HL-60 (cell line): ENCODE measurements around the gene COX8C.
A peak's percentile ranks its signal among the peaks of the same experiment; 100 is the strongest.

ENCODE experiments used
- DNase-seq, 2 experiments: peaks; one replicate each; pipeline ENCODE4 v3.0.0-alpha.2; 2010 to 2020; ENCODE audit warnings: low read depth in 1 of 2, low spot score in 1 of 2
- H3K27ac ChIP-seq: fragments of 250-450 bp; sonication (Bioruptor Pico); replicated peaks from 2 replicates; pipeline ENCODE4 v1.5.1; 2020; ENCODE audit warnings: mild to moderate bottlenecking, moderate library complexity
- H3K27me3 ChIP-seq: fragments of 250-450 bp; sonication (Bioruptor Pico); 2 replicates; pipeline ENCODE4 v1.5.1; 2021; ENCODE audit warnings: mild to moderate bottlenecking, moderate library complexity; ENCODE audit not compliant: insufficient read depth, poor library complexity, severe bottlenecking
- H3K4me3 ChIP-seq: replicated peaks from 2 replicates; pipeline ENCODE4 v1.5.1; 2011; ENCODE audit warnings: mild to moderate bottlenecking, control low read depth, low read length; ENCODE audit not compliant: insufficient read depth
- GABPA ChIP-seq: IDR thresholded peaks from 2 replicates; pipeline ENCODE4 v1.6.1; 2012; ENCODE audit warnings: low read depth
- POLR2AphosphoS5 ChIP-seq: IDR thresholded peaks from 2 replicates; pipeline ENCODE4 v1.6.1; 2012; ENCODE audit warnings: low read depth
- REST ChIP-seq: IDR thresholded peaks from 2 replicates; pipeline ENCODE4 v1.6.1; 2012; ENCODE audit warnings: low read depth; ENCODE audit not compliant: insufficient replicate concordance
- SPI1 ChIP-seq: IDR thresholded peaks from 2 replicates; pipeline ENCODE4 v1.6.1; 2012; ENCODE audit warnings: low read depth, mild to moderate bottlenecking, borderline replicate concordance
- TF ChIP-seq, protein P1 (sequence below): IDR thresholded peaks from one replicate; pipeline ENCODE4 v1.5.1; 2011; ENCODE audit warnings: low read length, control low read depth, inconsistent platforms; ENCODE audit not compliant: insufficient read depth

The COX8C gene

GRCh38 chr14:93329965-93330608 is 16.9 kb upstream of the COX8C start:
- H3K4me3 ChIP-seq = no peak overlapping the region
- no peak for DNase-seq
- no peak overlapping the region for H3K27ac ChIP-seq
- no peak for TF ChIP-seq REST
- no peak for TF ChIP-seq GABPA
- no peaks in the 10 kb centered on the region for H3K27me3 ChIP-seq

- H3K27me3 ChIP-seq = no peaks in the 10 kb centered on the region
Measured at GRCh38 chr14:93330609-93331000, 16.4 kb upstream of the COX8C start.

GRCh38 chr14:93331002-93331727 is 15.8 kb upstream of the COX8C start:
- TF ChIP-seq POLR2AphosphoS5 (no peak), REST (no peak), SPI1 (no peak), GABPA (no peak)
- TF ChIP-seq, protein P1, sequence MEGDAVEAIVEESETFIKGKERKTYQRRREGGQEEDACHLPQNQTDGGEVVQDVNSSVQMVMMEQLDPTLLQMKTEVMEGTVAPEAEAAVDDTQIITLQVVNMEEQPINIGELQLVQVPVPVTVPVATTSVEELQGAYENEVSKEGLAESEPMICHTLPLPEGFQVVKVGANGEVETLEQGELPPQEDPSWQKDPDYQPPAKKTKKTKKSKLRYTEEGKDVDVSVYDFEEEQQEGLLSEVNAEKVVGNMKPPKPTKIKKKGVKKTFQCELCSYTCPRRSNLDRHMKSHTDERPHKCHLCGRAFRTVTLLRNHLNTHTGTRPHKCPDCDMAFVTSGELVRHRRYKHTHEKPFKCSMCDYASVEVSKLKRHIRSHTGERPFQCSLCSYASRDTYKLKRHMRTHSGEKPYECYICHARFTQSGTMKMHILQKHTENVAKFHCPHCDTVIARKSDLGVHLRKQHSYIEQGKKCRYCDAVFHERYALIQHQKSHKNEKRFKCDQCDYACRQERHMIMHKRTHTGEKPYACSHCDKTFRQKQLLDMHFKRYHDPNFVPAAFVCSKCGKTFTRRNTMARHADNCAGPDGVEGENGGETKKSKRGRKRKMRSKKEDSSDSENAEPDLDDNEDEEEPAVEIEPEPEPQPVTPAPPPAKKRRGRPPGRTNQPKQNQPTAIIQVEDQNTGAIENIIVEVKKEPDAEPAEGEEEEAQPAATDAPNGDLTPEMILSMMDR = no peak
- H3K27me3 ChIP-seq = no peaks in the 10 kb centered on the region
- no peak overlapping the region; the same call in 1 of the 2 replicates for H3K27ac ChIP-seq

More at GRCh38 chr14:93330609-93331000, 16.4 kb upstream of the COX8C start:
- no peak overlapping the region for H3K27ac ChIP-seq
- no peak for TF ChIP-seq POLR2AphosphoS5
- TF ChIP-seq, protein P1 = no peak
- TF ChIP-seq SPI1 = no peak
- no peak for TF ChIP-seq REST
- TF ChIP-seq GABPA = no peak
- DNase-seq = no peak
- H3K4me3 ChIP-seq = no peak overlapping the region

More at GRCh38 chr14:93331002-93331727, 15.8 kb upstream of the COX8C start:
- DNase-seq = no peak
- peak overlapping the region; percentile 89 for H3K4me3 ChIP-seq
